Breast epithelium (tissue), 4 donors: Measurements from ENCODE around the gene DGAT2. TPM values are rescaled to one million over a fixed set of nuclear protein-coding genes. Genes with fewer than 3 reads are reported as not detected.

ENCODE experiments used
- DNase-seq, 2 donors: peaks; one replicate each; pipeline ENCODE4 v3.0.0-alpha.2; 2019; ENCODE audit warnings: low spot score in 2 of 2
- H3K27ac ChIP-seq, 2 donors: fragments of 200-600 bp; sonication (generic) in 1 of 2; one replicate each; pipeline ENCODE4 v1.5.1; 2016 to 2019; ENCODE audit warnings: mild to moderate bottlenecking in 1 of 2
- H3K27me3 ChIP-seq, 2 donors: fragments of 200-600 bp; sonication (generic) in 1 of 2; one replicate each; pipeline versions ENCODE4 v1.5.1 to v1.6.0; 2017 to 2019; ENCODE audit warnings: control low read depth in 1 of 2, mild to moderate bottlenecking in 1 of 2
- H3K36me3 ChIP-seq: fragments of 200-600 bp; one replicate; pipeline ENCODE4 v1.5.1; 2019
- H3K4me1 ChIP-seq, 2 donors: fragments of 200-600 bp; sonication (generic); one replicate each; pipeline ENCODE4 v1.5.1; 2016 to 2019; ENCODE audit warnings: control low read depth in 1 of 2
- H3K4me3 ChIP-seq, 3 donors: fragments of 200-600 bp; sonication (generic); 1 replicate in 2 of 3; 2 replicates in 1 of 3; pipeline ENCODE4 v1.5.1; 2016 to 2019; ENCODE audit warnings: mild to moderate bottlenecking in 3 of 3, moderate library complexity in 2 of 3
- H3K9me3 ChIP-seq, 2 donors: fragments of 200-600 bp; sonication (generic) in 1 of 2; one replicate each; pipeline ENCODE4 v1.5.1; 2016 to 2019; ENCODE audit warnings: control low read depth in 1 of 2
- POLR2A ChIP-seq: fragments of 450-650 bp; IDR thresholded peaks from one replicate; pipeline ENCODE4 v1.6.1; 2016; ENCODE audit warnings: antibody characterized with exemption, mild to moderate bottlenecking, moderate library complexity
- POLR2AphosphoS5 ChIP-seq, 3 donors: sonication (generic); formaldehyde crosslinking; IDR thresholded peaks; one replicate each; pipeline ENCODE4 v1.6.1; 2017; ENCODE audit warnings: antibody characterized with exemption in 3 of 3
- intact Hi-C: fragments of 100-400 bp; cut with DNase I; formaldehyde crosslinking; loops from one replicate; pipeline ENCODE4 v1.15.1; 2023; ENCODE audit warnings: low total_unique reads
- total RNA-seq, 3 donors: library from RNA; depleted of rRNA; stranded (reverse); fragments of >200 nt; gene quantifications; one replicate each; pipeline ENCODE4 v1.1.0, GENCODE V29; 2016
- TF ChIP-seq, protein P1 (sequence below), 3 donors: fragments of 450-650 bp; IDR thresholded peaks; one replicate each; pipeline ENCODE4 v1.5.1; 2016 to 2017; ENCODE audit warnings: antibody characterized with exemption in 3 of 3, mild to moderate bottlenecking in 3 of 3, moderate library complexity in 3 of 3

DGAT2 gene, protein sequence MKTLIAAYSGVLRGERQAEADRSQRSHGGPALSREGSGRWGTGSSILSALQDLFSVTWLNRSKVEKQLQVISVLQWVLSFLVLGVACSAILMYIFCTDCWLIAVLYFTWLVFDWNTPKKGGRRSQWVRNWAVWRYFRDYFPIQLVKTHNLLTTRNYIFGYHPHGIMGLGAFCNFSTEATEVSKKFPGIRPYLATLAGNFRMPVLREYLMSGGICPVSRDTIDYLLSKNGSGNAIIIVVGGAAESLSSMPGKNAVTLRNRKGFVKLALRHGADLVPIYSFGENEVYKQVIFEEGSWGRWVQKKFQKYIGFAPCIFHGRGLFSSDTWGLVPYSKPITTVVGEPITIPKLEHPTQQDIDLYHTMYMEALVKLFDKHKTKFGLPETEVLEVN
- total RNA-seq, result 100 to 1,000 TPM in 1 of 3 donors, 10 to 100 TPM in 2; 26.2 to 134 (median 36.1) TPM

DNA sequence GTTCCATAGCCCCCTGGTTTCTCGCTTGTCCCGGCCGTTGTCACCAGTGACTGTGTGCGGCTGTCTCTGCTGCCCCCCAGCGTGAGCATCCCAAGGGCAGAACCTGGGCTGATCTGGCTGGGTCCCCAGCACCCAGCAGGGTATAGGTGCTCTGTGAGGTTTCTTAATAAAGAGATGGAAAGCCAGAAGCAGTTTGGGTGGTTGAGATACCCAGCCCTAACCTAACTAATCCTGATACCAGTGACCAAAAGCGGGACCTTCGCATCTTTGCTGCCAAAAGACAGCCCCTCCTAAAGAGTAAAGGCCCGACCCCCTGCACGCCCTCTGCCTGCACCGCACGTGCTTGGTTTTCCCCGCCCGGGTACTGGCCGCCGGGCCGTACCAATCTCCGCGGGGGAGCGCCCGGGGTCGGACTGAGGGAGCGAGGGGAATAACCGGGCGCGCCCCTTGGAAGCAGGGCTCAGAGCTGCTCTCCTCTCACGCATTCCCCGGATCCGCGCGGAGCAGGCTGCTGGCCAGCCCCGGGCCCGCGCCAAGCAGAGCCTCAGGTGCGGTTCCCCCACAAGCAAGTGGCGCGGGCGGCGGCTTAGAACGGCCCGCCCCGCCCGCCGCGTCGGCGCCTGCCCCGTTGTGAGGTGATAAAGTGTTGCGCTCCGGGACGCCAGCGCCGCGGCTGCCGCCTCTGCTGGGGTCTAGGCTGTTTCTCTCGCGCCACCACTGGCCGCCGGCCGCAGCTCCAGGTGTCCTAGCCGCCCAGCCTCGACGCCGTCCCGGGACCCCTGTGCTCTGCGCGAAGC, at the start of gene DGAT2:
Gene DGAT2, plus strand, starts transcription at position 667 of the 797 bp plus-strand sequence. CDS start 214 bp downstream, outside the sequence.
- TF ChIP-seq, protein P1, sequence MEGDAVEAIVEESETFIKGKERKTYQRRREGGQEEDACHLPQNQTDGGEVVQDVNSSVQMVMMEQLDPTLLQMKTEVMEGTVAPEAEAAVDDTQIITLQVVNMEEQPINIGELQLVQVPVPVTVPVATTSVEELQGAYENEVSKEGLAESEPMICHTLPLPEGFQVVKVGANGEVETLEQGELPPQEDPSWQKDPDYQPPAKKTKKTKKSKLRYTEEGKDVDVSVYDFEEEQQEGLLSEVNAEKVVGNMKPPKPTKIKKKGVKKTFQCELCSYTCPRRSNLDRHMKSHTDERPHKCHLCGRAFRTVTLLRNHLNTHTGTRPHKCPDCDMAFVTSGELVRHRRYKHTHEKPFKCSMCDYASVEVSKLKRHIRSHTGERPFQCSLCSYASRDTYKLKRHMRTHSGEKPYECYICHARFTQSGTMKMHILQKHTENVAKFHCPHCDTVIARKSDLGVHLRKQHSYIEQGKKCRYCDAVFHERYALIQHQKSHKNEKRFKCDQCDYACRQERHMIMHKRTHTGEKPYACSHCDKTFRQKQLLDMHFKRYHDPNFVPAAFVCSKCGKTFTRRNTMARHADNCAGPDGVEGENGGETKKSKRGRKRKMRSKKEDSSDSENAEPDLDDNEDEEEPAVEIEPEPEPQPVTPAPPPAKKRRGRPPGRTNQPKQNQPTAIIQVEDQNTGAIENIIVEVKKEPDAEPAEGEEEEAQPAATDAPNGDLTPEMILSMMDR (IDR thresholded peaks at IDR 0.05), result peak in 1 of 3 donors; percentile 15
- TF ChIP-seq POLR2A, result no peak
- TF ChIP-seq POLR2AphosphoS5 (IDR thresholded peaks at IDR 0.05), result peak in 1 of 3 donors; percentile 31
- H3K36me3 ChIP-seq, result no peaks in the 10 kb centered on the region
- peaks cover 0 to 10% of the 10 kb centered on the region in 2 donors for H3K4me1 ChIP-seq
- intact Hi-C loops, result no loop called here
- peak; percentile 31 to 57 for DNase-seq
- H3K4me3 ChIP-seq, result peak within 1 kb of the TSS; percentile 43 to 67 (median 58)
- no peaks in the 10 kb centered on the region for H3K9me3 ChIP-seq
- H3K27me3 ChIP-seq, result no peaks in the 10 kb centered on the region
- H3K27ac ChIP-seq, result peak within 1 kb of the TSS in 1 of 2 donors; percentile 52

DNA sequence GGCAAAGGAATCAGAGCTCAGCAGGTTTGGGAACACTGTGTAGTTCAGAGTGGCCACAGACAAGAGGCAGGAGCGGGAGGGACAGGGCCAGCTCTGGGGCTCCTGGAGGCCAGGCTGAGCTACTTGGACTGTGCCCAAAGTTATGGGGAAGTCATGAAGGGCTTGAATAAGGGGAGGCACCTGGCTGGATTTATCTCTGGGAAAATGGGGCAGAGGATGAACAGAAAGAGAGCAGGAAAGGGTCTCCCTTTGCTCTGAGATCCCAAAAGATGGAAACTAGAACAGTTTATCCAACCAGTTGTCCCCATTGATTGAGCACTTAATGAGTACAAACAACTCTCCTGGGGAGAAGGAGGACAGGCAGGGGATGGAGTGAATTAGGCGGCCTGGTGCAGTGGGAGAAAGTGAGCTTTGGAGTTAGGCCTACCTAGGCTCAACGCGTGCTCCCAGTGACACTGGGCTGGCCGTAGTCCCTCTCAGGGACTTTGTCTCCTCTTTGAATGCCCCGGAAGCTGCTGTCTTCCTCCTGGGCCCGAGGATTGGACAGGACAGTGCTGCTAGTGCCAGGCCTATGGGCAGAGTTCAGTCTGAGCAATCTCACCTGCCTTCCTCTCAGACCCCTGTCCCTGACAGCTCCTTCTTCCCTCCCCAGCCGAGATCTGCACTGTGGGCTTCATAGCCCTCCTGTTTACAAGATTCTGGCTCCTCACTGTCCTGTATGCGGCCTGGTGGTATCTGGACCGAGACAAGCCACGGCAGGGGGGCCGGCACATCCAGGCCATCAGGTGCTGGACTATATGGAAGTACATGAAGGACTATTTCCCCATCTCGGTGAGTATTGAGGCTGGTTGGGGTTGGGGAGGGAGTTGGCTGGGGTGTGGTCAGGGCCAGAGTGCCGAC, 49.0 kb upstream of the DGAT2 start:
- H3K27me3 ChIP-seq, result no peaks in the 10 kb centered on the region
- H3K27ac ChIP-seq, result peak overlapping the region; percentile 31 to 77
- H3K9me3 ChIP-seq, result no peaks in the 10 kb centered on the region
- H3K4me3 ChIP-seq, result no peak overlapping the region
- TF ChIP-seq, protein P1 (IDR thresholded peaks at IDR 0.05), result no peak
- TF ChIP-seq POLR2A (no peak), POLR2AphosphoS5 (IDR thresholded peaks at IDR 0.05) (no peak)
- DNase-seq, result no peak
- H3K4me1 ChIP-seq, result peaks cover 0 to 12% of the 10 kb centered on the region in 2 donors
- H3K36me3 ChIP-seq, result no peaks in the 10 kb centered on the region
- intact Hi-C loops, result no loop called here

DNA sequence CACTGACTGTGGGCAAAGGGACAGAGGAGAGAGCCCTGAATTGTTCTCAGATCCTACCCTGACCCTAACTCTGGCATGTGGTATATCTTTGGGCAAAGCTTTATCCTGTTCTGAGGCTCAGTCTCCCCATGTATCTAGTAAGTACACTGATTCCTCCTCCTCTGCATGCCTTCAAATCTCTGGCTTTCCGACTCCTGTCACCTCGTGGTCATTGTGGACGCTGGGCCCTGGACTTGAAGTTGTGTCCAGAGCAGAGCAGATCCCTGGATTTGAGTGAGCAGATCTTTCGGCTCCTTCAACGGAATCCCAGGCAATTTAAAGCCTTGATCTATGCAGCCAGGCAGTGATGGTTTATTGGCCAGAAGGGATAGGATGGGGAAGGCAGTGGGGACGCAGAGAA, 47.9 kb upstream of the DGAT2 start:
- H3K27ac ChIP-seq, result no peak overlapping the region
- TF ChIP-seq POLR2AphosphoS5 (IDR thresholded peaks at IDR 0.05), result no peak
- TF ChIP-seq, protein P1 (IDR thresholded peaks at IDR 0.05), result no peak
- no peak for TF ChIP-seq POLR2A
- no peak for DNase-seq
- H3K4me1 ChIP-seq, result peaks cover 0 to 12% of the 10 kb centered on the region in 2 donors
- H3K9me3 ChIP-seq, result no peaks in the 10 kb centered on the region
- no peak overlapping the region for H3K4me3 ChIP-seq
- no peaks in the 10 kb centered on the region for H3K36me3 ChIP-seq
- no peaks in the 10 kb centered on the region for H3K27me3 ChIP-seq
- intact Hi-C loops, result no loop called here

DNA sequence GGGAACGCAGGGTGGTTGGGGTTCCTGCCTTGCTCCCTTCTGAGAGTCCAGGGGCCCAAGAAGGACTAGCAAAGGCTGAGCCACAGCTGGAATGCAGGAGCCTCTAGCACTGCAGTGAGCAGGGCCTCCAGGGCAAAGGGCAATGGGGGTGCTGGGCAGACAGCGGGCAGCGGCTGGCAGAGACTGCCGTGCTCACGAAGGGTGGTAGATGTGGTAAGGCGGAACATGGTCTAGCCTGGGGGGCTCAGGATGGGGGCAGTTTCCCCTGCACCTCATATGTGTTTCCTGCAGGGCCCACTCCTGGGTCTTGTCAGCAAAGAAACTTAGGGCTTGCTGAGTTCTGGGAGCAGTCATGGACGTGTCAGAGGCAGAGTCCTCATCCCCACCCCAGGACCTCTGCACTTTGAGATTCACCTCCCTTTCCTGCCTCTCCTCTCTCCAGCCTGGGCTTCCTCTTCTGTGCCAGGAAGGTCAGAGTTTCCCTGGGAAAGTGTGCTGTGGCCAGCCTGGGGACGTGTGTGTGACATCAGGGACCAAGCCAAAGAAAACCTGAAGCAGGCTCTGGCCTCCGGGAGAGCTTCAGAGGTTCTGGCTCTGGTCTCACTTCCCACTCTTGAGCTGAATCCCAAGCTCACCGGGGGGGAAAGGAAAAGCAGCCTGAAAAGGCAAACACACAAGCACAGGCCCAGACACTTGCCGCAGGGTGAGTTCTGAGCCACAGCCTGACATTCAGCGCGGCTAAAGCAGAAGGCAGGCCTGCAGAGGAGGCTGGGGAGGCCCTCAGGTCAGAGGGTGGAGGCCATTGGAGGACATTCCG, 46.5 kb upstream of the DGAT2 start:
- Histone ChIP-seq H3K27me3 (no peaks in the 10 kb centered on the region), H3K36me3 (no peaks in the 10 kb centered on the region), H3K4me1 (peaks cover 0 to 12% of the 10 kb centered on the region in 2 donors), H3K27ac (peak overlapping the region in 1 of 2 donors; percentile 52), H3K9me3 (no peaks in the 10 kb centered on the region), H3K4me3 (no peak overlapping the region)
- intact Hi-C loops, result no loop called here
- DNase-seq, result no peak
- TF ChIP-seq POLR2AphosphoS5 (IDR thresholded peaks at IDR 0.05) (no peak), POLR2A (no peak)
- TF ChIP-seq, protein P1 (IDR thresholded peaks at IDR 0.05), result no peak
